ENCODE measurements around the gene CHD1L.
"Not testable (repeated sequence)": the region's sequence is repeated elsewhere in the genome, so short reads cannot be mapped to it uniquely, and the experiment has no call there.

The CHD1L gene

GRCh38 chr1:147233903-147234302 lies 8.6 kb upstream of the CHD1L start:
- not testable (repeated sequence) for DNase-seq (ENCODE audit: low spot score)

- no peak for DNase-seq (ENCODE audit: low spot score)
These were observed 6.7 kb upstream of the CHD1L start for GRCh38 chr1:147235822-147236221.

GRCh38 chr1:147236448-147236847 lies 6.0 kb upstream of the CHD1L start:
- DNase-seq (ENCODE audit: low spot score) = no peak

- DNase-seq (ENCODE audit: low spot score) = peak; percentile 9
These were observed 5.3 kb upstream of the CHD1L start for GRCh38 chr1:147236959-147237791.

- DNase-seq (ENCODE audit: low spot score) = no peak
These were observed 4.2 kb upstream of the CHD1L start for GRCh38 chr1:147238053-147238902.

- DNase-seq (ENCODE audit: low spot score) = no peak
These were observed 3.3 kb upstream of the CHD1L start for GRCh38 chr1:147238925-147239820.

DNA sequence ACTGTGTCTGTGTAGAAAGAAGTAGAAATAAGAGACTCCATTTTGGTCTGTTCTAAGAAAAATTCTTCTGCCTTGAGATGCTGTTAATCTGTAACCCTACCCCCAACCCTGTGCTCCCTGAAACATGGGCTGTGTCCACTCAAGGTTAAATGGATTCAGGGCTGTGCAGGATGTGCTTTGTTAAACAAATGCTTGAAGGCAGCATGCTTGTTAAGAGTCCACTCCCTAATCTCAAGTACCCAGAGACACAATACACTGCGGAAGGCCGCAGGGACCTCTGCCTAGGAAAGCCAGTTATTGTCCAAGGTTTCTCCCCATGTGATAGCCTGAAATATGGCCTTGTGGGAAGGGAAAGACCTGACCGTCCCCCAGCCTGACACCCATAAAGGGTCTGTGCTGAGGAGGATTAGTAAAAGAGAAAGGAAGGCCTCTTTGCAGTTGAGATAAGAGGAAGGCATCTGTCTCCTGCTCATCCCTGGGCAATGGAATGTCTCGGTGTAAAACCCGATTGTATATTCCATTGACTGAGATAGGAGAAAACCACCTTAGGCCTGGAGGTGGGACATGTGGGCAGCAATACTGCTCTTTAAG lies 2.3 kb upstream of the CHD1L start:
- not testable (repeated sequence) for DNase-seq (ENCODE audit: low spot score)

- no peak for DNase-seq (ENCODE audit: low spot score)
These were observed 493 bp upstream of the CHD1L start for GRCh38 chr1:147241934-147242448.

- DNase-seq (ENCODE audit: low spot score) = no peak
These were observed 773 bp downstream of the CHD1L start for GRCh38 chr1:147243228-147243685.

DNA sequence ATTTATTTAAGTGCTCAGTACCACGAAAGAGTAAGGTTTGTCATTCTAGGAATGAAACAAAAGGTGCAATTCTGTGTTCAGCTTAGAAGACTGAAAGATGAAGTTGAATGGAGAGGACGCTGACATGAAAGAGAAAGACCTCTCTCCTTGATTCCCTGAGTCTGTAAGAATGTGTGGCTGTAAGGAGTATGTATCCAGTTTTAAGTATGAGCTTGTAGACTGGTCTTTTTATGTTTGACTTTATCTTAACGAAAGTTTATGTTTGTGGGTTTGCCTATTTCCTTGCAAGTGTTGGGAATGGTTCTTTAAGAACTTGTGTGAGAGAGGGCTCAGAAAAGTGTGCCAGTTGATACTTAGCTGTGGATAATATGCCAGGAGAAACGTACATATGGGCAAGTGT lies 1.4 kb downstream of the CHD1L start:
- DNase-seq (ENCODE audit: low spot score) = no peak

GRCh38 chr1:147245129-147245528 lies 2.6 kb downstream of the CHD1L start:
- DNase-seq (ENCODE audit: low spot score) = no peak

GRCh38 chr1:147245586-147246021 lies 3.1 kb downstream of the CHD1L start:
- no peak for DNase-seq (ENCODE audit: low spot score)

DNA sequence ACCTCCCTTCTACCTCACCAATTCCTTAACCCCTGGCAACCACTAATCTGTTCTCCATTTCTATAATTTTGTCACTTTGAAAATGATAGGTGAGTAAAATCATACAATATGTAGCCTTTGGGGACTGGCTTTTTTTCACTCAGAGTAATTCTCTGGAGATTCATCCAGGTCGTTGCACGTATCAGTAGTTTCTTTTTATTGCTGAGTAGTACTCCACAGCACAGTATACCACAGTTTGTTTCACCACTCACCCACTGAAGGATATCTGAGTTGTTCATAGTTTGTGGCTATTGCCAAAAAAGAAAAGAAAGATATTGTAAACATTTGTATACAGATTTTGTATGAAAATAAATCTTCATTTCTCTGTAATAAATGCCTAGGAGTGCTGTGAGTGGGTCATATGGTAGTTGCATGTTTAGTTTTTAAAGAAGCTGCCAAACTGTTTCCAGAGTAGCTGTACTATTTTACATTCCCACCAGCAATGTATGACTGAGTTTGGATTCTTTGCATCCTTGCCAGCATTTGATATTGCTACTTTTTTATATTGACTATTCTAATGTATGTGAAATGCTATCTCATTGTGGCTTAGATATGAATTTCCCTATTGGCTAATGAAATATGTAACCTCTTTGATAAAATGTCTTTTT lies 3.7 kb downstream of the CHD1L start:
- DNase-seq (ENCODE audit: low spot score) = no peak

GRCh38 chr1:147246910-147247655 lies 4.6 kb downstream of the CHD1L start:
- DNase-seq (ENCODE audit: low spot score) = no peak

DNA sequence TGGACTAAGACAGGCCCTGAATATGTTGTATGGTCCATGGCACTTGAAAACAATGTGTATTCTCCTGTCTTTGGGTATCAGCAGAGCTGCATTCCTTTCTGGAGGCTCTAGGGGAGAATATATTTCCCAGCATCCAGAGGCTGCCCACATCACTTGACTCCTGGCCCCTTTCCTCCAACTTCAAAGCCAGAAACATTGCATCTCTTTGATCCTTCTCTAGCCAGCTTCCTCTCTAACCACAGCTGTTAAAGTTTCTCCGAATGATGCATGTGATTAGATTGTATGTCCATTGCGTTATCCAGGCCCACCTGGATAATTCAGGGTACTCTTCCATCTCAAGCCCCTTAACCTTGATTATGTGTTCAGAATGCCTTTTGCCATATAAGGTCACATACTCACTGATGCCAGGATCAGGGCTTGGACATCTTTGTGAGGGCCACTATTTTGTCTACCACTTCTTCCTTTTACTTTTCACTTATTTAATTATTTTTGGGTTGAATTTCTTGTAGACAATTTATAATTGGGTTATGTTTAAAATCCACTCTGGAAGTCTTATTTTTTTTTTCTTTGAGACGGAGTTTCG lies 5.3 kb downstream of the CHD1L start:
- DNase-seq (ENCODE audit: low spot score) = no peak

DNA sequence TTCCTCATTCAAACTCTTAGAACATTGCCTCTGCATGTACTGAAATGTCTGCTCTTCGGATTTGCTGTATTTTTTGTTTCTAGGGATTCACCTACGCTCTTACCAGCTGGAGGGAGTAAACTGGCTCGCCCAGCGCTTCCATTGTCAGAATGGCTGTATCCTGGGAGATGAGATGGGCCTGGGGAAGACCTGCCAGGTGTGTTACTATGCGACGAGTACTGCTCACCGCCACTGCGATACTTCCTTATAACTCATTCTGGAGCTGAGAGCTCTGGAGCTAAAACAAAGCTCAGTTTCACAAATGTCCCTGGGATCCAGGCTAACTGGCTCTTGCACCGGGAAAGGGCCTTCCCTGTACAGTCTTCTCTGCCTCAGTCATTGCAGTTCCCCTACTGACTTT lies 10.1 kb downstream of the CHD1L start:
- DNase-seq (ENCODE audit: low spot score) = no peak

GRCh38 chr1:147260956-147261355 lies 18.5 kb downstream of the CHD1L start:
- DNase-seq (ENCODE audit: low spot score) = no peak

GRCh38 chr1:147264158-147264768 lies 21.8 kb downstream of the CHD1L start:
- DNase-seq (ENCODE audit: low spot score) = peak; percentile 60

DNA sequence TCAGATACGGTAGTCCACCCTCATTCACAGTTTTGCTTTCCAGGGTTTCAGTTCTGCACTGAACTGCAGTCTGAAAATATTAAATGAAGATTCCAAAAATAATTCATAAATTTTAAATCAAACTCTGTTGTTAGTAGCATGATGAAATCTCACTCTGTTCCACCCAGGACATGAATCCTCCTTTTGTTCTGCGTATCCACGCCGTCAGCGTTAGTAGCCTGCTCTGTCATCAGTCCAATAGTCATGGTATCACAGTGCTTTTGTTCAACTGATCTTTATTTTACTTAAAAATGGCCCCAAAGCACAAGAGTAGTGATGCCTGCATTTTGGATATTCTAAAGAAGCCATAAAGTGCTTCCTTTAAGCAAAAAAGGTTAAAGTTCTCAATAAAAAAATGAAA lies 23.9 kb downstream of the CHD1L start:
- no peak for DNase-seq (ENCODE audit: low spot score)
